Loucy (cell line): ENCODE results near the gene PDXP.
"Not testable (repeated sequence)": the region's sequence is repeated elsewhere in the genome, so short reads cannot be mapped to it uniquely, and the experiment has no call there.

Experiments used
- H2AFZ ChIP-seq: fragments of 200-600 bp; sonication (generic); 2 replicates; pipeline ENCODE4 v1.6.0; 2016; ENCODE audit warnings: antibody characterized with exemption, mild to moderate bottlenecking, low read length, moderate library complexity
- H3F3A ChIP-seq: fragments of 200-600 bp; 2 replicates; pipeline ENCODE4 v1.6.0; 2016; ENCODE audit warnings: antibody characterized with exemption, low read depth, mild to moderate bottlenecking
- H3K27me3 ChIP-seq: fragments of 200-600 bp; sonication (generic); 2 replicates; pipeline ENCODE4 v1.6.1; 2014; ENCODE audit warnings: low read length, mild to moderate bottlenecking; ENCODE audit not compliant: insufficient read depth, poor library complexity, severe bottlenecking
- H3K36me3 ChIP-seq: fragments of 200-600 bp; sonication (generic); 2 replicates; pipeline ENCODE4 v1.6.1; 2016; ENCODE audit warnings: low read length; ENCODE audit not compliant: insufficient read depth
- H3K4me1 ChIP-seq: fragments of 200-600 bp; sonication (generic); 2 replicates; pipeline ENCODE4 v1.5.1; 2014; ENCODE audit warnings: low read length, mild to moderate bottlenecking; ENCODE audit not compliant: insufficient read depth, poor library complexity, severe bottlenecking
- H3K4me2 ChIP-seq: fragments of 200-600 bp; sonication (generic); 2 replicates; pipeline ENCODE4 v1.6.0; 2014; ENCODE audit warnings: antibody characterized with exemption, low read length, low read depth, mild to moderate bottlenecking; ENCODE audit not compliant: poor library complexity, severe bottlenecking
- H3K4me3 ChIP-seq: fragments of 200-600 bp; sonication (generic); 2 replicates; pipeline ENCODE4 v1.5.1; 2014; ENCODE audit warnings: low read length, mild to moderate bottlenecking, mixed read lengths; ENCODE audit not compliant: poor library complexity, severe bottlenecking
- H3K79me2 ChIP-seq: fragments of 200-600 bp; sonication (generic); 2 replicates; pipeline ENCODE4 v1.6.1; 2014; ENCODE audit warnings: low read length; ENCODE audit not compliant: insufficient read depth
- H3K9ac ChIP-seq: fragments of 200-600 bp; sonication (generic); 2 replicates; pipeline ENCODE4 v1.6.0; 2014; ENCODE audit warnings: mild to moderate bottlenecking, low read depth, low read length, moderate library complexity; ENCODE audit not compliant: poor library complexity, severe bottlenecking
- H3K9me2 ChIP-seq: fragments of 200-600 bp; sonication (generic); replicated peaks from 2 replicates; pipeline ENCODE4 v1.6.1; 2016; ENCODE audit warnings: low read depth, low read length, mixed read lengths
- H3K9me3 ChIP-seq: fragments of 200-600 bp; sonication (generic); 2 replicates; pipeline ENCODE4 v1.6.1; 2014; ENCODE audit warnings: mild to moderate bottlenecking, antibody characterized with exemption, low read length, low read depth; ENCODE audit not compliant: insufficient read depth
- H4K20me1 ChIP-seq: fragments of 200-600 bp; sonication (generic); 2 replicates; pipeline ENCODE4 v1.6.0; 2014; ENCODE audit warnings: antibody characterized with exemption, low read length, mild to moderate bottlenecking; ENCODE audit not compliant: insufficient read depth, poor library complexity, severe bottlenecking
- CTCF ChIP-seq: fragments of 200-600 bp; sonication (generic); conservative IDR thresholded peaks from 2 replicates; pipeline ENCODE4 v1.5.1; 2014; ENCODE audit warnings: mild to moderate bottlenecking, antibody characterized with exemption, low read length
- EZH2phosphoT487 ChIP-seq: fragments of 200-600 bp; IDR thresholded peaks from 2 replicates; pipeline ENCODE4 v1.6.1; 2018; ENCODE audit warnings: antibody characterized with exemption, mild to moderate bottlenecking, moderate library complexity, borderline replicate concordance

Gene PDXP

GRCh38 chr22:37658133-37659065 is at the start of gene PDXP:
TSS of gene PDXP (plus strand) at chr22:37658723. CDS start at chr22:37658783, 60 bp downstream.
- Histone ChIP-seq H3F3A (no peaks in the 10 kb centered on the region), H3K4me1 (peaks cover 37% of the 10 kb centered on the region), H3K9me2 (no peaks in the 10 kb centered on the region), H4K20me1 (peaks cover 37% of the 10 kb centered on the region), H3K36me3 (peaks cover under 1% of the 10 kb centered on the region; the same call in 1 of the 2 replicates), H2AFZ (peak within 1 kb of the TSS; percentile 76), H3K4me3 (peak within 1 kb of the TSS; percentile 73), H3K4me2 (peak within 1 kb of the TSS; percentile 95), H3K9me3 (no peaks in the 10 kb centered on the region), H3K9ac (peak within 1 kb of the TSS; percentile 78), H3K27me3 (no peaks in the 10 kb centered on the region), H3K79me2 (peaks cover 48% of the 10 kb centered on the region)
- TF ChIP-seq CTCF = no peak
- no peak for TF ChIP-seq EZH2phosphoT487

GRCh38 chr22:37609240-37610152 is 49.0 kb upstream of the PDXP start:
- Histone ChIP-seq H3K4me2 (peak overlapping the region; percentile 87), H3K36me3 (peaks cover 4% of the 10 kb centered on the region; the same call in 1 of the 2 replicates), H3K27me3 (no peaks in the 10 kb centered on the region), H3K4me3 (peak overlapping the region; percentile 94), H3F3A (no peaks in the 10 kb centered on the region), H3K9me2 (no peaks in the 10 kb centered on the region), H3K4me1 (peaks cover 31% of the 10 kb centered on the region), H2AFZ (peak overlapping the region; percentile 53), H3K79me2 (peaks cover 35% of the 10 kb centered on the region), H3K9ac (peak overlapping the region; percentile 95), H4K20me1 (peaks cover 17% of the 10 kb centered on the region), H3K9me3 (no peaks in the 10 kb centered on the region)
- no peak for TF ChIP-seq EZH2phosphoT487
- no peak for TF ChIP-seq CTCF

GRCh38 chr22:37610153-37610475 is 48.4 kb upstream of the PDXP start:
- H3K9me2 ChIP-seq, H3K9me3 ChIP-seq, H2AFZ ChIP-seq, H3F3A ChIP-seq, H3K27me3 ChIP-seq, H3K36me3 ChIP-seq: not testable (repeated sequence)
- H3K79me2 ChIP-seq = peaks cover 35% of the 10 kb centered on the region
- H3K4me2 ChIP-seq = peak overlapping the region; percentile 87
- H4K20me1 ChIP-seq = peaks cover 17% of the 10 kb centered on the region
- H3K4me1 ChIP-seq = peaks cover 30% of the 10 kb centered on the region
- H3K4me3 ChIP-seq = peak overlapping the region; percentile 94
- peak overlapping the region; percentile 95 for H3K9ac ChIP-seq
